ENCODE results near the gene ITGAV.

GRCh38 chr2:186595219-186595618, 5.4 kb downstream of the ITGAV start:
- TF ChIP-seq POLR2A (IDR thresholded peaks at IDR 0.05) (no peak), CTCF (IDR thresholded peaks at IDR 0.05) (no peak), EP300 (IDR thresholded peaks at IDR 0.05) (no peak), POLR2AphosphoS5 (IDR thresholded peaks at IDR 0.05) (no peak)

All from suprapubic skin (tissue), 4 donors.